HEK293 (cell line): Measurements from ENCODE around the gene HHIPL1.

ENCODE experiments used
- BCL11A ChIP-seq: fragments of 450-650 bp; formaldehyde crosslinking; IDR thresholded peaks from 2 replicates; pipeline ENCODE4 v1.5.1; 2016; ENCODE audit warnings: low read depth, missing biosample characterization, missing genetic modification characterization
- SP7 ChIP-seq: fragments of 450-650 bp; formaldehyde crosslinking; IDR thresholded peaks from 2 replicates; pipeline ENCODE4 v1.5.1; 2016; ENCODE audit warnings: missing biosample characterization, missing genetic modification characterization
- ZEB2 ChIP-seq: fragments of 450-650 bp; formaldehyde crosslinking; IDR thresholded peaks from 2 replicates; pipeline ENCODE4 v1.5.1; 2016; ENCODE audit warnings: missing biosample characterization, missing genetic modification characterization
- ZIC2 ChIP-seq: fragments of 450-650 bp; formaldehyde crosslinking; IDR thresholded peaks from 2 replicates; pipeline ENCODE4 v1.5.1; 2016; ENCODE audit warnings: missing biosample characterization, missing genetic modification characterization
- ZNF157 ChIP-seq: fragments of 450-650 bp; formaldehyde crosslinking; IDR thresholded peaks from 2 replicates; pipeline ENCODE4 v1.5.1; 2016; ENCODE audit warnings: missing biosample characterization, missing genetic modification characterization
- ZNF2 ChIP-seq: fragments of 450-650 bp; formaldehyde crosslinking; IDR thresholded peaks from 2 replicates; pipeline ENCODE4 v1.5.1; 2016; ENCODE audit warnings: missing biosample characterization, missing genetic modification characterization
- ZNF324 ChIP-seq: fragments of 450-650 bp; formaldehyde crosslinking; IDR thresholded peaks from 2 replicates; pipeline ENCODE4 v1.5.1; 2016; ENCODE audit warnings: missing biosample characterization, missing genetic modification characterization
- ZNF335 ChIP-seq: fragments of 450-650 bp; formaldehyde crosslinking; conservative IDR thresholded peaks from 2 replicates; pipeline ENCODE4 v1.5.1; 2016; ENCODE audit warnings: missing biosample characterization, missing genetic modification characterization
- ZNF830 ChIP-seq: fragments of 450-650 bp; IDR thresholded peaks from 2 replicates; pipeline ENCODE4 v1.5.0; 2018; ENCODE audit warnings: missing biosample characterization, missing genetic modification characterization, low read depth, mild to moderate bottlenecking, moderate library complexity
- ZSCAN30 ChIP-seq: fragments of 450-650 bp; IDR thresholded peaks from 2 replicates; pipeline ENCODE4 v1.5.1; 2018; ENCODE audit warnings: missing biosample characterization, mild to moderate bottlenecking, missing genetic modification characterization, moderate library complexity
- TF ChIP-seq, protein P1 (sequence below): fragments of 450-650 bp; formaldehyde crosslinking; IDR thresholded peaks from 2 replicates; pipeline ENCODE4 v1.5.1; 2016; ENCODE audit warnings: missing biosample characterization, missing genetic modification characterization
- TF ChIP-seq, protein P2 (sequence below): fragments of 450-650 bp; formaldehyde crosslinking; IDR thresholded peaks from 2 replicates; pipeline ENCODE4 v1.5.1; 2016; ENCODE audit warnings: missing biosample characterization, missing genetic modification characterization
- TF ChIP-seq, protein P3 (sequence below): fragments of 450-650 bp; formaldehyde crosslinking; IDR thresholded peaks from 2 replicates; pipeline ENCODE4 v1.5.1; 2016; ENCODE audit warnings: missing biosample characterization, missing genetic modification characterization
- TF ChIP-seq, protein P4 (sequence below): fragments of 450-650 bp; formaldehyde crosslinking; optimal IDR thresholded peaks from 2 replicates; pipeline ENCODE3; 2016; ENCODE audit warnings: missing biosample characterization, mild to moderate bottlenecking, missing genetic modification characterization
- TF ChIP-seq, protein P5 (sequence below): fragments of 450-650 bp; formaldehyde crosslinking; IDR thresholded peaks from 2 replicates; pipeline ENCODE4 v1.5.1; 2016; ENCODE audit warnings: missing biosample characterization, missing genetic modification characterization
- TF ChIP-seq, protein P6 (sequence below): fragments of 450-650 bp; formaldehyde crosslinking; IDR thresholded peaks from 2 replicates; pipeline ENCODE4 v1.5.1; 2016; ENCODE audit warnings: missing biosample characterization, missing genetic modification characterization

The HHIPL1 gene

DNA sequence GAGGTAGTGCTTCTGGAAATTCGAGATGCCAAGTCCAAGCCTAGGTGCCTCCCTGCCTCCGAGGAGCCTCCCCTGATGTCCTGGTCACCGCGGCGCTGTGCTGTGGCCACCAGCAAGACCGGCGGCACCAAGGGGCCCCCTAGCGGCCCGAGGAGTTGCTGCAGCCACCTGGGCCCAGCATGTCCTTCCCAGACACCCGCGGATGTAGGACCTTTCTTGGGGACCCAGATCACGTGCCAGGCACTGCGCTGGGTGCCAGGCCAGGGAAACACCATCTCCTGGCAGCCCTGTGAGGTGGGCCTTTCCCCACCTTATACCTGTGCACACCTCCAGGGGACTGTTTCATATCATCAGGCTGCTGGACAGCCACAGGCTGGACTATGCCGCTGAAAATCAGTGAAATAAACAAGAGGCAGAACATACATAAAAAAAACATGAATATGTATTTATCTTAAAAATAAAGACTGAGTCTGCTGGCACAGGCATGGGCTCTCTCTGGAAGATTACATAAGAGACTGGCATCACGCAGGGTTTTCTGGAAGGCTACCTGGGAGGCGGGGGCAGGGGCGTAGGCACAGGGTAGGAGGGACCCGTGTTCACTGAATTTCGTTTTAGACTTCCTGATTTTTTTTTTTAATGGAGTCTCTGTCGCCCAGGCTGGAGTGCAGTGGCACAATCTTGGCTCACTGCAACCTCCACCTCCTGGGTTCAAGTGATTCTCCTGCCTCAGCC lies 15.9 kb upstream of the HHIPL1 start (continued):
- TF ChIP-seq ZNF830 (tag by site-specific recombination): no peak
- peak; percentile 87 for TF ChIP-seq ZNF335
- TF ChIP-seq, protein P1, sequence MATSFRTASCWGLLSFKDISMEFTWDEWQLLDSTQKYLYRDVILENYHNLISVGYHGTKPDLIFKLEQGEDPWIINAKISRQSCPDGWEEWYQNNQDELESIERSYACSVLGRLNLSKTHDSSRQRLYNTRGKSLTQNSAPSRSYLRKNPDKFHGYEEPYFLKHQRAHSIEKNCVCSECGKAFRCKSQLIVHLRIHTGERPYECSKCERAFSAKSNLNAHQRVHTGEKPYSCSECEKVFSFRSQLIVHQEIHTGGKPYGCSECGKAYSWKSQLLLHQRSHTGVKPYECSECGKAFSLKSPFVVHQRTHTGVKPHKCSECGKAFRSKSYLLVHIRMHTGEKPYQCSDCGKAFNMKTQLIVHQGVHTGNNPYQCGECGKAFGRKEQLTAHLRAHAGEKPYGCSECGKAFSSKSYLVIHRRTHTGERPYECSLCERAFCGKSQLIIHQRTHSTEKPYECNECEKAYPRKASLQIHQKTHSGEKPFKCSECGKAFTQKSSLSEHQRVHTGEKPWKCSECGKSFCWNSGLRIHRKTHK (tag by site-specific recombination): no peak
- peak; percentile 94 for TF ChIP-seq ZNF2 (tag by site-specific recombination)
- peak; percentile 42 for TF ChIP-seq ZIC2 (tag by site-specific recombination)
- TF ChIP-seq, protein P2, sequence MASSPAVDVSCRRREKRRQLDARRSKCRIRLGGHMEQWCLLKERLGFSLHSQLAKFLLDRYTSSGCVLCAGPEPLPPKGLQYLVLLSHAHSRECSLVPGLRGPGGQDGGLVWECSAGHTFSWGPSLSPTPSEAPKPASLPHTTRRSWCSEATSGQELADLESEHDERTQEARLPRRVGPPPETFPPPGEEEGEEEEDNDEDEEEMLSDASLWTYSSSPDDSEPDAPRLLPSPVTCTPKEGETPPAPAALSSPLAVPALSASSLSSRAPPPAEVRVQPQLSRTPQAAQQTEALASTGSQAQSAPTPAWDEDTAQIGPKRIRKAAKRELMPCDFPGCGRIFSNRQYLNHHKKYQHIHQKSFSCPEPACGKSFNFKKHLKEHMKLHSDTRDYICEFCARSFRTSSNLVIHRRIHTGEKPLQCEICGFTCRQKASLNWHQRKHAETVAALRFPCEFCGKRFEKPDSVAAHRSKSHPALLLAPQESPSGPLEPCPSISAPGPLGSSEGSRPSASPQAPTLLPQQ (tag by site-specific recombination): peak; percentile 61
- TF ChIP-seq, protein P3, sequence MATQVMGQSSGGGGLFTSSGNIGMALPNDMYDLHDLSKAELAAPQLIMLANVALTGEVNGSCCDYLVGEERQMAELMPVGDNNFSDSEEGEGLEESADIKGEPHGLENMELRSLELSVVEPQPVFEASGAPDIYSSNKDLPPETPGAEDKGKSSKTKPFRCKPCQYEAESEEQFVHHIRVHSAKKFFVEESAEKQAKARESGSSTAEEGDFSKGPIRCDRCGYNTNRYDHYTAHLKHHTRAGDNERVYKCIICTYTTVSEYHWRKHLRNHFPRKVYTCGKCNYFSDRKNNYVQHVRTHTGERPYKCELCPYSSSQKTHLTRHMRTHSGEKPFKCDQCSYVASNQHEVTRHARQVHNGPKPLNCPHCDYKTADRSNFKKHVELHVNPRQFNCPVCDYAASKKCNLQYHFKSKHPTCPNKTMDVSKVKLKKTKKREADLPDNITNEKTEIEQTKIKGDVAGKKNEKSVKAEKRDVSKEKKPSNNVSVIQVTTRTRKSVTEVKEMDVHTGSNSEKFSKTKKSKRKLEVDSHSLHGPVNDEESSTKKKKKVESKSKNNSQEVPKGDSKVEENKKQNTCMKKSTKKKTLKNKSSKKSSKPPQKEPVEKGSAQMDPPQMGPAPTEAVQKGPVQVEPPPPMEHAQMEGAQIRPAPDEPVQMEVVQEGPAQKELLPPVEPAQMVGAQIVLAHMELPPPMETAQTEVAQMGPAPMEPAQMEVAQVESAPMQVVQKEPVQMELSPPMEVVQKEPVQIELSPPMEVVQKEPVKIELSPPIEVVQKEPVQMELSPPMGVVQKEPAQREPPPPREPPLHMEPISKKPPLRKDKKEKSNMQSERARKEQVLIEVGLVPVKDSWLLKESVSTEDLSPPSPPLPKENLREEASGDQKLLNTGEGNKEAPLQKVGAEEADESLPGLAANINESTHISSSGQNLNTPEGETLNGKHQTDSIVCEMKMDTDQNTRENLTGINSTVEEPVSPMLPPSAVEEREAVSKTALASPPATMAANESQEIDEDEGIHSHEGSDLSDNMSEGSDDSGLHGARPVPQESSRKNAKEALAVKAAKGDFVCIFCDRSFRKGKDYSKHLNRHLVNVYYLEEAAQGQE (tag by site-specific recombination): peak; percentile 51
- TF ChIP-seq, protein P4, sequence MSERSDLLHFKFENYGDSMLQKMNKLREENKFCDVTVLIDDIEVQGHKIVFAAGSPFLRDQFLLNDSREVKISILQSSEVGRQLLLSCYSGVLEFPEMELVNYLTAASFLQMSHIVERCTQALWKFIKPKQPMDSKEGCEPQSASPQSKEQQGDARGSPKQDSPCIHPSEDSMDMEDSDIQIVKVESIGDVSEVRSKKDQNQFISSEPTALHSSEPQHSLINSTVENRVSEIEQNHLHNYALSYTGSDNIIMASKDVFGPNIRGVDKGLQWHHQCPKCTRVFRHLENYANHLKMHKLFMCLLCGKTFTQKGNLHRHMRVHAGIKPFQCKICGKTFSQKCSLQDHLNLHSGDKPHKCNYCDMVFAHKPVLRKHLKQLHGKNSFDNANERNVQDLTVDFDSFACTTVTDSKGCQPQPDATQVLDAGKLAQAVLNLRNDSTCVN (tag by site-specific recombination): peak; percentile 15
- TF ChIP-seq ZEB2: peak; percentile 41
- TF ChIP-seq ZNF157: no peak
- 0 out of 2 replicates have a peak, but pooled peaks have one; percentile 29 for TF ChIP-seq ZNF324 (tag by site-specific recombination)
- TF ChIP-seq, protein P5, sequence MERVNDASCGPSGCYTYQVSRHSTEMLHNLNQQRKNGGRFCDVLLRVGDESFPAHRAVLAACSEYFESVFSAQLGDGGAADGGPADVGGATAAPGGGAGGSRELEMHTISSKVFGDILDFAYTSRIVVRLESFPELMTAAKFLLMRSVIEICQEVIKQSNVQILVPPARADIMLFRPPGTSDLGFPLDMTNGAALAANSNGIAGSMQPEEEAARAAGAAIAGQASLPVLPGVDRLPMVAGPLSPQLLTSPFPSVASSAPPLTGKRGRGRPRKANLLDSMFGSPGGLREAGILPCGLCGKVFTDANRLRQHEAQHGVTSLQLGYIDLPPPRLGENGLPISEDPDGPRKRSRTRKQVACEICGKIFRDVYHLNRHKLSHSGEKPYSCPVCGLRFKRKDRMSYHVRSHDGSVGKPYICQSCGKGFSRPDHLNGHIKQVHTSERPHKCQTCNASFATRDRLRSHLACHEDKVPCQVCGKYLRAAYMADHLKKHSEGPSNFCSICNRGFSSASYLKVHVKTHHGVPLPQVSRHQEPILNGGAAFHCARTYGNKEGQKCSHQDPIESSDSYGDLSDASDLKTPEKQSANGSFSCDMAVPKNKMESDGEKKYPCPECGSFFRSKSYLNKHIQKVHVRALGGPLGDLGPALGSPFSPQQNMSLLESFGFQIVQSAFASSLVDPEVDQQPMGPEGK (tag by site-specific recombination): no peak
- TF ChIP-seq SP7 (tag by site-specific recombination): 0 out of 2 replicates have a peak, but pooled peaks have one; percentile 37
- TF ChIP-seq, protein P6, sequence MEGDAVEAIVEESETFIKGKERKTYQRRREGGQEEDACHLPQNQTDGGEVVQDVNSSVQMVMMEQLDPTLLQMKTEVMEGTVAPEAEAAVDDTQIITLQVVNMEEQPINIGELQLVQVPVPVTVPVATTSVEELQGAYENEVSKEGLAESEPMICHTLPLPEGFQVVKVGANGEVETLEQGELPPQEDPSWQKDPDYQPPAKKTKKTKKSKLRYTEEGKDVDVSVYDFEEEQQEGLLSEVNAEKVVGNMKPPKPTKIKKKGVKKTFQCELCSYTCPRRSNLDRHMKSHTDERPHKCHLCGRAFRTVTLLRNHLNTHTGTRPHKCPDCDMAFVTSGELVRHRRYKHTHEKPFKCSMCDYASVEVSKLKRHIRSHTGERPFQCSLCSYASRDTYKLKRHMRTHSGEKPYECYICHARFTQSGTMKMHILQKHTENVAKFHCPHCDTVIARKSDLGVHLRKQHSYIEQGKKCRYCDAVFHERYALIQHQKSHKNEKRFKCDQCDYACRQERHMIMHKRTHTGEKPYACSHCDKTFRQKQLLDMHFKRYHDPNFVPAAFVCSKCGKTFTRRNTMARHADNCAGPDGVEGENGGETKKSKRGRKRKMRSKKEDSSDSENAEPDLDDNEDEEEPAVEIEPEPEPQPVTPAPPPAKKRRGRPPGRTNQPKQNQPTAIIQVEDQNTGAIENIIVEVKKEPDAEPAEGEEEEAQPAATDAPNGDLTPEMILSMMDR: peak; percentile 98
- TF ChIP-seq ZSCAN30 (tag by site-specific recombination): peak; percentile 93
- TF ChIP-seq BCL11A: 0 out of 2 replicates have a peak, but pooled peaks have one; percentile 35
- TF ChIP-seq, all 188 proteins: peak for 20
